ENCODE data around the gene ELF1.
"Not testable (repeated sequence)": the region's sequence is repeated elsewhere in the genome, so short reads cannot be mapped to it uniquely, and the experiment has no call there.

GRCh38 chr13:41042419-41042818 lies 23.3 kb upstream of the ELF1 start:
- TF ChIP-seq POLR2A (IDR thresholded peaks at IDR 0.05; ENCODE audit: low read depth, low read length); CTCF (IDR thresholded peaks at IDR 0.05; ENCODE audit: extremely low read depth in 1 of 2, insufficient read depth in 1 of 2, low read depth in 1 of 2, low read length in 2 of 2); POLR2AphosphoS5 (IDR thresholded peaks at IDR 0.05; ENCODE audit: insufficient read depth, low read depth, low read length); MAX (IDR thresholded peaks at IDR 0.05; ENCODE audit: insufficient read depth, insufficient read length); EZH2 (IDR thresholded peaks at IDR 0.05; ENCODE audit: borderline replicate concordance, low read depth, low read length, severe bottlenecking): not testable (repeated sequence)
